K562 (cell line): ENCODE measurements around the gene ALDOC. TPM values are rescaled to one million over a fixed set of nuclear protein-coding genes. Genes with fewer than 3 reads are reported as not detected.

ENCODE experiments used
- BCOR ChIP-seq: fragments of 450-650 bp; IDR thresholded peaks from 2 replicates; pipeline ENCODE4 v1.6.1; 2016
- ERF ChIP-seq: fragments of 450-650 bp; formaldehyde crosslinking; IDR thresholded peaks from 2 replicates; pipeline ENCODE4 v1.4.0; 2020; ENCODE audit warnings: mild to moderate bottlenecking, mixed read lengths
- FOXP1 ChIP-seq: sonication (generic); formaldehyde crosslinking; IDR thresholded peaks from 2 replicates; pipeline ENCODE4 v1.8.0; 2022; ENCODE audit warnings: mild to moderate bottlenecking, missing genetic modification reagents
- HNRNPUL1 ChIP-seq: fragments of 200-400 bp; formaldehyde crosslinking; IDR thresholded peaks from 2 replicates; pipeline ENCODE4 v1.6.1; 2017; ENCODE audit warnings: low read length
- KDM1A ChIP-seq, 2 experiments: fragments of 450-650 bp; IDR thresholded peaks; 2 replicates each; pipeline ENCODE4 v1.6.1; 2016; ENCODE audit warnings: mild to moderate bottlenecking in 2 of 2
- MYNN ChIP-seq, 2 experiments: sonication (generic); formaldehyde crosslinking in 1 of 2; IDR thresholded peaks; 2 replicates each; pipeline versions ENCODE4 v1.5.0 to v1.6.1; 2016 to 2020; ENCODE audit warnings: antibody characterized with exemption in 1 of 2, missing genetic modification reagents in 1 of 2
- NCOA4 ChIP-seq: fragments of 450-650 bp; IDR thresholded peaks from 2 replicates; pipeline ENCODE4 v1.6.1; 2018; ENCODE audit warnings: mild to moderate bottlenecking; ENCODE audit not compliant: partially characterized antibody
- NFIX ChIP-seq: fragments of 250-450 bp; sonication (Bioruptor Pico); IDR thresholded peaks from 2 replicates; pipeline ENCODE4 v1.4.0; 2020; ENCODE audit warnings: low read depth, mild to moderate bottlenecking, moderate library complexity
- RB1 ChIP-seq: fragments of 450-650 bp; IDR thresholded peaks from 2 replicates; pipeline ENCODE4 v1.6.1; 2017; ENCODE audit warnings: low read depth, mild to moderate bottlenecking
- ZNF165 ChIP-seq: fragments of 250-450 bp; sonication (Bioruptor Pico); IDR thresholded peaks from 2 replicates; pipeline ENCODE4 v1.4.0; 2020; ENCODE audit warnings: borderline replicate concordance
- polyA plus RNA-seq, 8 experiments: library from polyadenylated mRNA; depleted of rRNA in 4 of 8; stranded (reverse) in 5 of 8; unstranded in 3 of 8; fragments of >200 nt; fragmentation: Nextera tagmentation in 2 of 8; fragmentation: Illumina TruSeq in 1 of 8; extraction: Ambion mirVana in 2 of 8; extraction: Trizol in 1 of 8; gene quantifications; 2 replicates each; pipeline versions ENCODE4 v1.2.1 to v1.2.3, GENCODE V29; 2011 to 2014; ENCODE audit warnings: inconsistent platforms in 1 of 8, missing spikeins in 1 of 8
- total RNA-seq, 7 experiments: library from RNA; depleted of rRNA in 6 of 7; stranded (reverse); fragments of >200 nt in 6 of 7; fragmentation: Illumina TruSeq in 2 of 7; extraction: Trizol in 2 of 7; gene quantifications; 2 replicates each; pipeline versions ENCODE4 v1.2.1 to v1.2.3, GENCODE V29; 2011 to 2021; ENCODE audit warnings: low replicate concordance in 1 of 7
- TF ChIP-seq, protein P1 (sequence below), 2 experiments: fragments of 150-350 bp in 1 of 2; IDR thresholded peaks; 2 replicates each; pipeline ENCODE4 v1.6.1; 2012 to 2016; ENCODE audit warnings: low read depth in 2 of 2, low read length in 2 of 2, mild to moderate bottlenecking in 1 of 2, moderate library complexity in 1 of 2
- TF ChIP-seq, protein P2 (sequence below): IDR thresholded peaks from 2 replicates; pipeline ENCODE4 v1.6.1; 2016; ENCODE audit warnings: missing genetic modification characterization, missing compliant biosample characterization
- TF ChIP-seq, protein P3 (sequence below): IDR thresholded peaks from 2 replicates; pipeline ENCODE4 v1.6.1; 2011; ENCODE audit warnings: borderline replicate concordance, low read depth, mild to moderate bottlenecking, moderate library complexity, low read length; ENCODE audit not compliant: insufficient read depth, poor library complexity, severe bottlenecking
- TF ChIP-seq, protein P4 (sequence below): IDR thresholded peaks from 2 replicates; pipeline ENCODE4 v1.6.1; 2014; ENCODE audit warnings: antibody characterized with exemption
- TF ChIP-seq, protein P5 (sequence below): fragments of 450-650 bp; formaldehyde crosslinking; IDR thresholded peaks from 2 replicates; pipeline ENCODE4 v1.4.0; 2020; ENCODE audit warnings: mild to moderate bottlenecking, moderate library complexity
- TF ChIP-seq, protein P6 (sequence below): fragments of 250-450 bp; sonication (Bioruptor Pico); IDR thresholded peaks from 2 replicates; pipeline ENCODE4 v1.5.0; 2021

Gene ALDOC
- total and polyA plus RNA-seq, 9 of the 15 experiments (the other 6 are each of a cell fraction or from before 2014, with no cell fraction given), result 43.2 to 263 (median 99.2) TPM

DNA sequence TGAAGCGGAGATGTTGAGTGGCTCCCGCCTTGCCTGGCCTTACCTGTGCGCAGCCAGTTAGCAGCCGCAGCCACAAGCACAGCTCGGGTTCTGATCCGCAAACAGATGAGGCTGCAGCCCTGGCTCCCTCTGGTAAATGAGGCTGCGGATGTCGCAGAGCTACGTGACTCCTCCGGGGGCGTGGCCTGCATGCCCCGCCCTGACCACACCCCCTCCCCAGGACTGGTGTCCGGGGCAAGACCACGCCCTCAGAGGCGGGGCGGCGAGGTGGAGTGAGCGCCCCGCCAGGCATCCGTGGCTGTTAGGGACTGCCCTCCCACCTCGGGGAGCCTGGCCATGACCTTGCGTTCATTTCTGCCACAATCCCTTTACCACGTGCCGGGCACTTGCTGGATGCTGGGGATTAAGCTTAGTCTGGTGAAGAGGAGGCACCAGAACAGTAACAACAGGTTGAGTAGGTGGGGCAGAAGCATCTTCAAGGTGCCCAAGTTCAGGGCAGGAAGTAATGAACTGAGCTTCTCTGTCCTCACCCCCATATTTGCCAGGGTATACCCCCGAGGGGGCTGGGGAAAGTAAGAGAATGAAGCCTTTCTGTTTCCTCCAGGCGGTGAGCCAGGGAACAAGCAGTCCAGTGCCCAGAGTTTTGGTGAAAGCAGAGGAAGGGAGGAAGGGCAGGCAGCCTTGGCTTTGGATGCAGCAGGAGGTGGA lies at the start of gene ALDOC (continued):
- TF ChIP-seq, protein P1, sequence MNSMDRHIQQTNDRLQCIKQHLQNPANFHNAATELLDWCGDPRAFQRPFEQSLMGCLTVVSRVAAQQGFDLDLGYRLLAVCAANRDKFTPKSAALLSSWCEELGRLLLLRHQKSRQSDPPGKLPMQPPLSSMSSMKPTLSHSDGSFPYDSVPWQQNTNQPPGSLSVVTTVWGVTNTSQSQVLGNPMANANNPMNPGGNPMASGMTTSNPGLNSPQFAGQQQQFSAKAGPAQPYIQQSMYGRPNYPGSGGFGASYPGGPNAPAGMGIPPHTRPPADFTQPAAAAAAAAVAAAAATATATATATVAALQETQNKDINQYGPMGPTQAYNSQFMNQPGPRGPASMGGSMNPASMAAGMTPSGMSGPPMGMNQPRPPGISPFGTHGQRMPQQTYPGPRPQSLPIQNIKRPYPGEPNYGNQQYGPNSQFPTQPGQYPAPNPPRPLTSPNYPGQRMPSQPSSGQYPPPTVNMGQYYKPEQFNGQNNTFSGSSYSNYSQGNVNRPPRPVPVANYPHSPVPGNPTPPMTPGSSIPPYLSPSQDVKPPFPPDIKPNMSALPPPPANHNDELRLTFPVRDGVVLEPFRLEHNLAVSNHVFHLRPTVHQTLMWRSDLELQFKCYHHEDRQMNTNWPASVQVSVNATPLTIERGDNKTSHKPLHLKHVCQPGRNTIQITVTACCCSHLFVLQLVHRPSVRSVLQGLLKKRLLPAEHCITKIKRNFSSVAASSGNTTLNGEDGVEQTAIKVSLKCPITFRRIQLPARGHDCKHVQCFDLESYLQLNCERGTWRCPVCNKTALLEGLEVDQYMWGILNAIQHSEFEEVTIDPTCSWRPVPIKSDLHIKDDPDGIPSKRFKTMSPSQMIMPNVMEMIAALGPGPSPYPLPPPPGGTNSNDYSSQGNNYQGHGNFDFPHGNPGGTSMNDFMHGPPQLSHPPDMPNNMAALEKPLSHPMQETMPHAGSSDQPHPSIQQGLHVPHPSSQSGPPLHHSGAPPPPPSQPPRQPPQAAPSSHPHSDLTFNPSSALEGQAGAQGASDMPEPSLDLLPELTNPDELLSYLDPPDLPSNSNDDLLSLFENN (IDR thresholded peaks at IDR 0.05; ENCODE audit: low read depth in 2 of 2, low read length in 2 of 2), result 0 out of 4 replicates have a peak, but pooled peaks of 1 of the 2 experiments have one; percentile 27
- TF ChIP-seq MYNN (IDR thresholded peaks at IDR 0.05), result peak; percentile 87
- no peak for TF ChIP-seq MYNN (CRISPR knock-in tag; IDR thresholded peaks at IDR 0.05)
- no peak for TF ChIP-seq BCOR
- TF ChIP-seq ZNF165 (CRISPR knock-in tag), result no peak
- TF ChIP-seq, protein P2, sequence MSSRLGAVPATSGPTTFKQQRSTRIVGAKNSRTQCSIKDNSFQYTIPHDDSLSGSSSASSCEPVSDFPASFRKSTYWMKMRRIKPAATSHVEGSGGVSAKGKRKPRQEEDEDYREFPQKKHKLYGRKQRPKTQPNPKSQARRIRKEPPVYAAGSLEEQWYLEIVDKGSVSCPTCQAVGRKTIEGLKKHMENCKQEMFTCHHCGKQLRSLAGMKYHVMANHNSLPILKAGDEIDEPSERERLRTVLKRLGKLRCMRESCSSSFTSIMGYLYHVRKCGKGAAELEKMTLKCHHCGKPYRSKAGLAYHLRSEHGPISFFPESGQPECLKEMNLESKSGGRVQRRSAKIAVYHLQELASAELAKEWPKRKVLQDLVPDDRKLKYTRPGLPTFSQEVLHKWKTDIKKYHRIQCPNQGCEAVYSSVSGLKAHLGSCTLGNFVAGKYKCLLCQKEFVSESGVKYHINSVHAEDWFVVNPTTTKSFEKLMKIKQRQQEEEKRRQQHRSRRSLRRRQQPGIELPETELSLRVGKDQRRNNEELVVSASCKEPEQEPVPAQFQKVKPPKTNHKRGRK, result no peak
- peak; percentile 74; the same call in 1 of the 2 replicates for TF ChIP-seq RB1
- TF ChIP-seq ERF, result peak; percentile 49
- no peak for TF ChIP-seq NCOA4
- TF ChIP-seq FOXP1, result no peak
- no peak for TF ChIP-seq NFIX (CRISPR knock-in tag)
- TF ChIP-seq, protein P3, sequence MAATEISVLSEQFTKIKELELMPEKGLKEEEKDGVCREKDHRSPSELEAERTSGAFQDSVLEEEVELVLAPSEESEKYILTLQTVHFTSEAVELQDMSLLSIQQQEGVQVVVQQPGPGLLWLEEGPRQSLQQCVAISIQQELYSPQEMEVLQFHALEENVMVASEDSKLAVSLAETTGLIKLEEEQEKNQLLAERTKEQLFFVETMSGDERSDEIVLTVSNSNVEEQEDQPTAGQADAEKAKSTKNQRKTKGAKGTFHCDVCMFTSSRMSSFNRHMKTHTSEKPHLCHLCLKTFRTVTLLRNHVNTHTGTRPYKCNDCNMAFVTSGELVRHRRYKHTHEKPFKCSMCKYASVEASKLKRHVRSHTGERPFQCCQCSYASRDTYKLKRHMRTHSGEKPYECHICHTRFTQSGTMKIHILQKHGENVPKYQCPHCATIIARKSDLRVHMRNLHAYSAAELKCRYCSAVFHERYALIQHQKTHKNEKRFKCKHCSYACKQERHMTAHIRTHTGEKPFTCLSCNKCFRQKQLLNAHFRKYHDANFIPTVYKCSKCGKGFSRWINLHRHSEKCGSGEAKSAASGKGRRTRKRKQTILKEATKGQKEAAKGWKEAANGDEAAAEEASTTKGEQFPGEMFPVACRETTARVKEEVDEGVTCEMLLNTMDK, result no peak
- TF ChIP-seq, protein P4, sequence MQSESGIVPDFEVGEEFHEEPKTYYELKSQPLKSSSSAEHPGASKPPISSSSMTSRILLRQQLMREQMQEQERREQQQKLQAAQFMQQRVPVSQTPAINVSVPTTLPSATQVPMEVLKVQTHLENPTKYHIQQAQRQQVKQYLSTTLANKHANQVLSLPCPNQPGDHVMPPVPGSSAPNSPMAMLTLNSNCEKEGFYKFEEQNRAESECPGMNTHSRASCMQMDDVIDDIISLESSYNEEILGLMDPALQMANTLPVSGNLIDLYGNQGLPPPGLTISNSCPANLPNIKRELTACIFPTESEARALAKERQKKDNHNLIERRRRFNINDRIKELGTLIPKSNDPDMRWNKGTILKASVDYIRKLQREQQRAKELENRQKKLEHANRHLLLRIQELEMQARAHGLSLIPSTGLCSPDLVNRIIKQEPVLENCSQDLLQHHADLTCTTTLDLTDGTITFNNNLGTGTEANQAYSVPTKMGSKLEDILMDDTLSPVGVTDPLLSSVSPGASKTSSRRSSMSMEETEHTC, result no peak
- no peak for TF ChIP-seq HNRNPUL1
- TF ChIP-seq, protein P5, sequence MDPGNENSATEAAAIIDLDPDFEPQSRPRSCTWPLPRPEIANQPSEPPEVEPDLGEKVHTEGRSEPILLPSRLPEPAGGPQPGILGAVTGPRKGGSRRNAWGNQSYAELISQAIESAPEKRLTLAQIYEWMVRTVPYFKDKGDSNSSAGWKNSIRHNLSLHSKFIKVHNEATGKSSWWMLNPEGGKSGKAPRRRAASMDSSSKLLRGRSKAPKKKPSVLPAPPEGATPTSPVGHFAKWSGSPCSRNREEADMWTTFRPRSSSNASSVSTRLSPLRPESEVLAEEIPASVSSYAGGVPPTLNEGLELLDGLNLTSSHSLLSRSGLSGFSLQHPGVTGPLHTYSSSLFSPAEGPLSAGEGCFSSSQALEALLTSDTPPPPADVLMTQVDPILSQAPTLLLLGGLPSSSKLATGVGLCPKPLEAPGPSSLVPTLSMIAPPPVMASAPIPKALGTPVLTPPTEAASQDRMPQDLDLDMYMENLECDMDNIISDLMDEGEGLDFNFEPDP (CRISPR knock-in tag), result no peak
- TF ChIP-seq KDM1A (IDR thresholded peaks at IDR 0.05), result no peak
- TF ChIP-seq, protein P6, sequence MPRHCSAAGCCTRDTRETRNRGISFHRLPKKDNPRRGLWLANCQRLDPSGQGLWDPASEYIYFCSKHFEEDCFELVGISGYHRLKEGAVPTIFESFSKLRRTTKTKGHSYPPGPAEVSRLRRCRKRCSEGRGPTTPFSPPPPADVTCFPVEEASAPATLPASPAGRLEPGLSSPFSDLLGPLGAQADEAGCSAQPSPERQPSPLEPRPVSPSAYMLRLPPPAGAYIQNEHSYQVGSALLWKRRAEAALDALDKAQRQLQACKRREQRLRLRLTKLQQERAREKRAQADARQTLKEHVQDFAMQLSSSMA (CRISPR knock-in tag), result no peak
